Stimulated activated CD4-positive, alpha-beta T cell treated with anti-CD3 and anti-CD28 coated beads, Interleukin-4, amount 100 ng/mL, for 24 hours (primary cell): ENCODE results near the gene METTL26.
A peak's percentile ranks its signal among the peaks of the same experiment; 100 is the strongest.

ENCODE experiments used
- DNase-seq: peaks from one replicate; pipeline ENCODE4 v3.0.0-alpha.2; 2020

Gene METTL26

GRCh38 chr16:637081-638018 lies 1.2 kb upstream of the METTL26 start:
- peak; percentile 87 for DNase-seq

DNA sequence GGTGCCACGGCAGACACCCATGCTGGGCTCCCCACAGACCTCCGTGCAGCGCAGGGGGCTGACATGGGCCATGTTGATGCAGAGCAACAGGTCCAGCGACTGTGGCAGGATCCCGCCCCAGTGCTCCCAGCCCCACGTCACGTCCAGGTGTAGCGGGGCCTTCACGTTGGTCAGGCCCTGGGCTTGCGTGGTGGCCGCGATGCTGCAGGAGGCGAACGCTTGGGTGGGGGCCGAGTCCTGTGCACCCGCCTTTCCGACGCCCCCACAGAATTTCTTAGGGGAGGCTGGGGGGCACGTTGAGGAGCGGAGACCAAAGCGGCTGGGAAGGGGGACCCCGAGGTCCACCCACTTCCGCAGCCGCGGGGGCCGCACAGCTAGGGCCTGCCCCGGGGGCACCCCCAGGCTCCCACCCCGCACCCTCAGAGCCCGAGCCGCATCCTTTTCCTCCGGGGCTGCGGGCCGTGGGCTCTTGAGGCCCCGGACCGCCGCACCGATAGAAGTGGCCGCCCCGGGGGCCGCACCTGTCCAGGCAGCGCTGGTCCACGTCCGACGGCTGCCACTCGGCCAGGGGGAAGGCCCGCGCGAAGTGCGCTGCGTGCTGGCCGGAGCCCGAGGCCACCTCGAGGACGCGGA lies 416 bp downstream of the METTL26 start:
- DNase-seq, result no peak

DNA sequence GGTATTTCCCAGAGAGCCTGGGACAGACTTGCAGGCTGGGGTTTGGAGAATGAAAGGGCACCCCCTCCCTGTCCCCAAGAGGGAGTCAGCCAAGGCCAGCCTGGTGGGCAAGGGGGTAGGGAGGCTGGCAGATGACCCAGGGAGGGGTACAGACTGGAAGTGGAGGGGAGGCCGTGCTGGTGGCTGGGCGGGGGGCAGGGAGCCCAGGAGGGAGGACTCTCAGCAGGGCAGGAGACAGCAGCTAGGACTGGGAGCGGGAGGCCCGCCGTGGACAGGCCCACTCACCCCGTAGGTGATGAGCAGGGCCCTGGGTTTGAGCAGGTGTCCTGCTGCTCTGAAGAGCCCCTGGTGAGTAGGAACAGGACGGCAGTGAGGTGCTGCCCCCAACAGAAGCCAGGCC lies 1.1 kb downstream of the METTL26 start:
- no peak for DNase-seq

DNA sequence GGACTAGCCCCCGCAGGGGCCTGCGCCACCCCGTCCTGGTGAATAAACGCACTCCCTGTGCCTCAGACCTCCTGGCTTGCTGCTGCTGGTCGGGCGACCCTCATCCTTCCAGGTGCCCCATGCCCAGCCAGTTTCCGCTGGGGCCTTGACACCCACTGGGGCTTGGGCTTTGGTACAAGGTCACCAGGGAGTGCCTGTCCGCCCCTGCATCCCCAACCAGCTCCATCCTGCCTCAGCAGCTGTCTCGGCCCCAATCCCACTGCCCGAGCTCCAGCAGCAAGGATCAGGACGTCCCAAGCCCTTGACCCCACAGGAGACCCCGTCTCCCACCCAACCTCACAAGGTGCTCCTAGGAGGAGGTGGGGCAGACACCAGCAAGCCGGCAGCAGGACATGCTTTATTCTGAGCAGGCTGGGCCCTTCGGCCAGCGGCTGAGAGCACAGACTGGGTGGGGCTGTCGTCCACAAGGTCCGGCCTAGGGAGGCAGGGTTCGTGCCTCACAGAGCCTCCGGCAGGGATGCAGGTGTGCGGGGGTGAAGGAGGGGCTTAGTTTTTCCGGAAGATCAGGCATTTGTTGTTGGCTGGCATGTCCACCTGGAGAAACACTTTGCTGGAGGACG lies 1.9 kb downstream of the METTL26 start:
- DNase-seq, result no peak

- DNase-seq, result no peak
These were observed 2.6 kb downstream of the METTL26 start for GRCh38 chr16:633336-634050.

GRCh38 chr16:632486-633335 lies 3.4 kb downstream of the METTL26 start:
- DNase-seq, result no peak

DNA sequence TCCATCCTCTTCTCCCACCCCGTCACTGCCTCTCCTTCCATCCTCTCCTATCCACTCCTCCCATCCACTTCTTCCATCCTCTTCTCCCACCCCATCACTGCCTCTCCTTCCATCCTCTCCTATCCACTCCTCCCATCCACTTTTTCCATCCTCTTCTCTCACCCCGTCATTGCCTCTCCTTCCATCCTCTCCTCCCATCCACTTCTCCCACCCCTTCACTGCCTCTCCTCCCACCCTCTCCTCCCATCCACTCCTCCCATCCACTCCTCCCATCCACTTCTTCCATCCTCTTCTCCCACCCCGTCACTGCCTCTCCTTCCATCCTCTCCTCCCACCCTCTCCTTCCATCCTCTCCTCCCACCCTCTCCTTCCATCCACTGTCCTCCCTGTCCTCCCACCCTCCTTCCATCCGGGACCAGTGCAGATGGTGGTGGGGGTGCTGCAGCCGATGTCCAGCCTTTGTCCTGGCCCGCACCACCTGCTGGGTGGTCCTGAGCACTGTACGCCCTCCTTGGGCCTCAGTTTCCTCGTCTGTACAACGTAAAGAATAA lies 4.2 kb downstream of the METTL26 start:
- DNase-seq, result no peak

- DNase-seq, result no peak
These were observed 5.2 kb downstream of the METTL26 start, which contains the start of gene WFIKKN1 for GRCh38 chr16:630815-631405. Gene WFIKKN1, plus strand, starts transcription at chr16:630985. Its CDS starts 269 bp downstream, at chr16:631254.

DNA sequence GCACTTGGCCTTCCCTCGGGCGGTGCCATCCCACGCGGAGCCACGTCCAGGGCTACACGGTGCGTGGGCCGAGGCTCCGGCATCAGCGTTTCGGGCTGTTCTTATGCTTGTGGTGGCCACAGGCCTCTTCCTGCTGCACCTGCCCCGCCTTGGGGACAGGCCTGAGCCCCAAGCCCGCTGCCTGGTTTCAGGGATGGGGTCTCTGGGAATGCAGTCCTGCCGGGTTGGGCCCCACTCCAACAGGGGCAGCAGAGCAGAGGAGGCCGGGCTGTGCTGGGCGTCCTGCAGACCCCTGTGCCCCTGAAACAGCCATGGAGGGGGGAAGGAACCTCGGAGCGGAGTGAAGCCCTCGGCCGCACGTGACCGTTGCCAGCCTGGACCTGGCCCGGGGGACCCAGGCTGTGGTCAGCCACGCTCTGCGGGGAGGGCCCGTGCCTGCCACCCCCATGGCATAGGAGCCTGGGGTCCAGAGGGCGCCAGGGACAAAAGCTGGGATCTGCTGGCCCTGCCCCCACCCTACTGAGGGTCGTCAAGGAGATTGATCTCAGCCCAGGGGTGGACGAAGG lies 5.8 kb downstream of the METTL26 start:
- no peak for DNase-seq

- no peak for DNase-seq
These were observed 6.3 kb downstream of the METTL26 start for GRCh38 chr16:629833-630248.

DNA sequence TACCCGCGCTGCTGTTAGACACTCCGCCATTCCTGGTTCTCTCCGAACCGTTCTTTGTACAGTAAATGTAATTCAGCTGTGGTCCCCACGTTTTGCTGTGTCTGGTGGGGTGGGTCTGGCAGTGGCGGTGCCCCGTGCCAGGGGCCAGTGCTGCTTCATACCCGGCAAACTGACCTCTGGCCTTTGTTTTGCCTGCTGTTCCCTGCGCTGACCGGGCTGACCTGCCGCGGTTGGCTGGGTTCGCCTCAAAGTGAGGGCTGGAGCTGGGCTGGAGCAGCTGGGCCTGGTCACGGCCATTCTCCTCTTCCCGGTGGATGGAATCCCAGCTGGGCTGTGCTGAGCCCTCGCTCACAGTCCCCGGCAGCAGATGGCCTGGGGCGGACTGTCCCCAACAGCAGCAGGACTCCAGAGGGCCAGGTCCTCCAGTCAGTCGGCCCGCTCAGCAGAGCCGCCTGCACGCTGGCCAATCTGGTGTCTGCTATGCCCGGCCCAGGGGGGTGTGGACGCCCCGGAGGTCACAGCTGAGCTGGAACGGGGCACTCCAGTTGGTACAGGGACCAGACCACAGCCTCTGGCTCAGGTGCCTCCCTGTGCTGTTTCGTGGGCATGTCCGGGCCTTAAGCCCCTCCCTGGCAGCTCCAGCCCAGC lies 6.8 kb downstream of the METTL26 start:
- DNase-seq, result no peak

GRCh38 chr16:628321-629061 lies 7.6 kb downstream of the METTL26 start:
- no peak for DNase-seq

GRCh38 chr16:627454-628239 lies 8.5 kb downstream of the METTL26 start:
- no peak for DNase-seq

DNA sequence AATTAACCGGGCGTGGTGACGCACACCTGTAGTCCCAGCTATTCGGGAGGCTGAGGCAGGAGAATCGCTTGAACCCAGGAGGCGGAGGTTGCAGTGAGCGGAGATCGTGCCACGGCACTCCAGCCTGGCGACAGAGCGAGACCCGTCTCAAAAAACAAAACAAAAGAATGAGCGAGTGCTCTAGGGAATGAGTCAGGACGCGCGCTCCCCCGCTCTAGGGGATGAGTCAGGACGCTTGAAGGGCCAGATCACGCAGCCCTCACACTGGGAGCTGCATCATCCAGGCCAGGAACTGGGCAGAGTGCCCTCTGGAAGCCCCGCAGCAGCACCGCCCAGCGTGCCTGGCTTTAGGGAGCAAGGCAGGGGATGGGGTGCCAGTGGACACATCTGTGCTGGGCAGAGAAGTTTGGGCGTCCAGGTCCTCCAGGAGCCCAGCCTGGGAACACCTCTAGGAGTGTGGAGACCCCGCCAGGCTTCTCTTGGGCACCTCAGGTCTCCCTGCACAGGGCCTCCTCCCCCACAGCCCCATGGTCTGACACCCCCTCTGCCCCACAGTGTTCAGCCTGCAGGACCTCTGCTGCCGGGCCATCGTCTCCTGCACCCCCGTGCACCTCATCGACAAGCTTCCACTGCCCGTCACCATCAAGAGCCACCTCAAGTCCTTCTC lies 9.2 kb downstream of the METTL26 start:
- DNase-seq, result no peak

GRCh38 chr16:625977-626765 lies 9.9 kb downstream of the METTL26 start:
- DNase-seq, result no peak

DNA sequence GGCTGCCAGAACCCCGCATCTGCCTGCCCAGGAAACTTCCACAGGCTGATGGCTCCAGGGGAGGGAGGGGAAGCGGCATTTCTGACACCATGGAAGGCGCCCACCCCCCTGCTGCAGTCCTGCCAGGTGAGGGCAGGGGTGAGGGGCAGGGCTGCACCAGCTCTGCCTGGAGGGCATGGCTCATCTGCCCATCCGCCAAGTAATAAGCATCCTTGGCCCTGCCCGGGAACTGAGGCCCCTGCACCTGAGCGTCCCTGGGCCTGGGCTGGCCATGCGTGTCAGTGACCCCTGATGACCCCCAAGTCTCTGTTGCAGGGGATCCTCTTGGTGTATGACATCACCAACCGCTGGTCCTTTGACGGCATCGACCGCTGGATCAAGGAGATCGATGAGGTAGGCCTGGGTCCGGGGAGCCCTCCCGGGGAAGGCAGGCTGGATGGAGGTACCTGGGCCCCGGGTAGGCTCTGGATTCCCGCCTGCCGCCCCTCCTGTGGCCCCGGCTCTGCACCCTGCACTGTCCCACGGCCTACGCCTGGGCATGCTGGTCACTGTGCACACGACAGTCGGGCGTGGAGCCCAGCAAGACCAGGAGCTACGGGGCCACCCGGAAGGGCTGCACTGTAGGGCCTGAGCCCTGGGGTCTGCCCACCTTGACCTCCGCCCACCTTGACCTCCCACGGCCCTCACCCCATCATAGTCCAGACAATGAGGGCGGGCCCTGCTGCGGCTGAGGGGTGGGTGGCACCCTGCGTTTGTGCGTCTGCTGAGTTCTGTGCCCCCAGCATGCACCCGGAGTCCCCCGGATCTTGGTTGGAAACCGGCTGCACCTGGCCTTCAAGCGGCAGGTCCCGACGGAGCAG lies 10.8 kb downstream of the METTL26 start:
- no peak for DNase-seq
